CD4-positive, alpha-beta T cell treated with Interleukin-6 for 4 hours (primary cell): ENCODE measurements around the gene SEC22C.
A peak's percentile ranks its signal among the peaks of the same experiment; 100 is the strongest.
"Not testable (repeated sequence)": the region's sequence is repeated elsewhere in the genome, so short reads cannot be mapped to it uniquely, and the experiment has no call there.

Experiments used
- DNase-seq: peaks from one replicate; pipeline ENCODE4 v3.0.0-alpha.2; 2020; ENCODE audit warnings: mixed read lengths

The SEC22C gene

GRCh38 chr3:42581709-42582473 is at the start of gene SEC22C:
SEC22C (minus strand) TSS chr3:42581967; CDS start chr3:42569046, 12,921 bp downstream.
- peak; percentile 97 for DNase-seq

- DNase-seq = no peak
These were observed 31.7 kb upstream of the SEC22C start for GRCh38 chr3:42613462-42613861.

GRCh38 chr3:42612928-42613327 is 31.2 kb upstream of the SEC22C start:
- DNase-seq = no peak

GRCh38 chr3:42612217-42612616 is 30.4 kb upstream of the SEC22C start:
- no peak for DNase-seq

GRCh38 chr3:42610976-42611375 is 29.2 kb upstream of the SEC22C start:
- peak; percentile 12 for DNase-seq

GRCh38 chr3:42608581-42608980 is 26.8 kb upstream of the SEC22C start:
- DNase-seq = no peak

GRCh38 chr3:42605546-42606173 is 23.9 kb upstream of the SEC22C start:
- DNase-seq = no peak

GRCh38 chr3:42602961-42603360 is 21.2 kb upstream of the SEC22C start:
- no peak for DNase-seq

GRCh38 chr3:42601896-42602581 is 20.3 kb upstream of the SEC22C start:
- DNase-seq = no peak

- peak; percentile 63 for DNase-seq
These were observed 19.4 kb upstream of the SEC22C start for GRCh38 chr3:42600958-42601675.

- DNase-seq = peak; percentile 99
These were observed 18.6 kb upstream of the SEC22C start, which contains the start of gene NKTR for GRCh38 chr3:42600111-42600957. NKTR (plus strand) TSS chr3:42600686; CDS start chr3:42601007, 321 bp downstream.

GRCh38 chr3:42597098-42597497 is 15.3 kb upstream of the SEC22C start:
- DNase-seq = not testable (repeated sequence)

- DNase-seq = no peak
These were observed 13.9 kb upstream of the SEC22C start for GRCh38 chr3:42595682-42596081.

- DNase-seq = no peak
These were observed 11.9 kb upstream of the SEC22C start for GRCh38 chr3:42593635-42594034.

- DNase-seq = no peak
These were observed 10.0 kb upstream of the SEC22C start for GRCh38 chr3:42591811-42592210.

- no peak for DNase-seq
These were observed 9.4 kb upstream of the SEC22C start for GRCh38 chr3:42590989-42591756.

- no peak for DNase-seq
These were observed 7.8 kb upstream of the SEC22C start for GRCh38 chr3:42589382-42590109.

GRCh38 chr3:42588625-42589024 is 6.9 kb upstream of the SEC22C start:
- DNase-seq = no peak

- DNase-seq = no peak
These were observed 805 bp upstream of the SEC22C start for GRCh38 chr3:42582474-42583070.

GRCh38 chr3:42581400-42581708 is 413 bp downstream of the SEC22C start:
- DNase-seq = no peak
